ENCODE measurements around the gene ARID5B. TPM values are rescaled to one million over a fixed set of nuclear protein-coding genes. Genes with fewer than 3 reads are reported as not detected.

Gene ARID5B
- polyA plus RNA-seq, 1 of the 3 experiments (the other 2 are of a cell fraction), result 10.9 TPM

DNA sequence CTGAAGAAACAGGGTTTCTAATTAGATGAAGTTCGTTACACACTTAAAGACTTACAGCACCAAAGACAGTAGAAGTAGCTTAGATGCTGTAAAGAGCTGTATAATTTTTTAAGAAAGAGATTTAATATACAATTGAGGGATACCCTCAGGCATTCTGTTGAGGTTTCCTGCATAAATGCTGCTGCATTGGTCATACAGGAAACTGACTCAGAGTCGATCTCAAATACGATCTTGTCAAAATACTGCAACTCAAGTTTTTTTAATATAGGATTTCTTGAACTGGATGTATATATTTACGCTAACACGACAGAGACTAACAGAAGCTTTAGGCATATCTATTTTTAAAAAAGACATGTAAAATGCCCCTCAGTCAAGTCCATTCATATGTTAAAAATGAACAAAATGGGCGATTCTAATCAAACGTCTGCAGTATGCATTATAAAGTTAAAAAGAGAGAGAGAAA, 2.4 kb upstream of the ARID5B start:
- no peaks in the 10 kb centered on the region for H3K36me3 ChIP-seq (replicated peaks in 1 of 2; ENCODE audit: control insufficient read depth in 1 of 2, insufficient read depth in 2 of 2, low read length in 1 of 2)
- H2AFZ ChIP-seq (ENCODE audit: low read depth), result peak overlapping the region; percentile 92
- peaks cover 25% of the 10 kb centered on the region for H3F3A ChIP-seq (replicated peaks; ENCODE audit: insufficient read depth)
- H3K9me3 ChIP-seq, result no peaks in the 10 kb centered on the region
- peak overlapping the region; percentile 87 to 99 for H3K27ac ChIP-seq (ENCODE audit: low read depth in 2 of 2, low read length in 1 of 2)
- peak overlapping the region; percentile 87; the same call in 1 of the 2 replicates for H3K9ac ChIP-seq
- ChIA-PET POLR2A (interaction anchor here (0.8 kb wide), 1 partner anchor 102 kb away, joined by 4 read pairs; no protein-coding TSS in a partner anchor), CTCF (interaction anchor here (0.7 to 2.8 kb wide), 6 partner anchors 40 to 349 kb away, joined by 3 to 8 read pairs (median 3); no protein-coding TSS in a partner anchor)
- H3K4me1 ChIP-seq (ENCODE audit: control insufficient read depth in 1 of 2, insufficient read depth in 2 of 2, low read depth in 1 of 2, low read length in 1 of 2), result peaks cover 17 to 21% of the 10 kb centered on the region in 2 experiments; a peak in 3 of 4 replicates
- H3K4me2 ChIP-seq, result peak overlapping the region; percentile 91
- 3% methylated on average over 7 of the region's 7 CpGs for WGBS (ENCODE audit: low lambda C conversion rate)
- peak overlapping the region; percentile 67 to 84 for H3K4me3 ChIP-seq (ENCODE audit: low read depth in 2 of 2, low read length in 1 of 2)
- H3K79me2 ChIP-seq (ENCODE audit: insufficient read depth), result peaks cover 23% of the 10 kb centered on the region
- no peaks in the 10 kb centered on the region for H3K9me2 ChIP-seq
- H3K27me3 ChIP-seq (ENCODE audit: insufficient read depth), result no peaks in the 10 kb centered on the region
- DNase-seq, result peak; percentile 33
- H4K20me1 ChIP-seq (ENCODE audit: insufficient read depth), result no peaks in the 10 kb centered on the region
- TF ChIP-seq MEF2A (IDR thresholded peaks at IDR 0.05; ENCODE audit: borderline replicate concordance, low read depth), result peak; percentile 29; the same call in 1 of the 2 replicates
- no peak for TF ChIP-seq ELF1 (IDR thresholded peaks at IDR 0.05)
- no peak; the same call in 1 of the 2 replicates for TF ChIP-seq FOXM1 (IDR thresholded peaks at IDR 0.05; ENCODE audit: low read depth)
- peak in 1 of 2 experiments; percentile 75; a peak in 2 of 4 replicates for TF ChIP-seq EP300 (IDR thresholded peaks at IDR 0.05; ENCODE audit: borderline replicate concordance in 1 of 2, low read depth in 1 of 2, low read length in 1 of 2)
- TF ChIP-seq, protein P1, sequence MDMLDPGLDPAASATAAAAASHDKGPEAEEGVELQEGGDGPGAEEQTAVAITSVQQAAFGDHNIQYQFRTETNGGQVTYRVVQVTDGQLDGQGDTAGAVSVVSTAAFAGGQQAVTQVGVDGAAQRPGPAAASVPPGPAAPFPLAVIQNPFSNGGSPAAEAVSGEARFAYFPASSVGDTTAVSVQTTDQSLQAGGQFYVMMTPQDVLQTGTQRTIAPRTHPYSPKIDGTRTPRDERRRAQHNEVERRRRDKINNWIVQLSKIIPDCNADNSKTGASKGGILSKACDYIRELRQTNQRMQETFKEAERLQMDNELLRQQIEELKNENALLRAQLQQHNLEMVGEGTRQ (IDR thresholded peaks at IDR 0.05; ENCODE audit: borderline replicate concordance, low read depth, low read length), result no peak
- TF ChIP-seq FOXJ3 (CRISPR knock-in tag; IDR thresholded peaks at IDR 0.05), result no peak
- no peak for TF ChIP-seq RFX5 (IDR thresholded peaks at IDR 0.05; ENCODE audit: low read length)
- TF ChIP-seq TAF1 (IDR thresholded peaks at IDR 0.05; ENCODE audit: borderline replicate concordance, low read depth, low read length), result peak; percentile 47; the same call in 1 of the 2 replicates
- peak; percentile 93 for TF ChIP-seq JUND (IDR thresholded peaks at IDR 0.05)
- TF ChIP-seq, protein P2, sequence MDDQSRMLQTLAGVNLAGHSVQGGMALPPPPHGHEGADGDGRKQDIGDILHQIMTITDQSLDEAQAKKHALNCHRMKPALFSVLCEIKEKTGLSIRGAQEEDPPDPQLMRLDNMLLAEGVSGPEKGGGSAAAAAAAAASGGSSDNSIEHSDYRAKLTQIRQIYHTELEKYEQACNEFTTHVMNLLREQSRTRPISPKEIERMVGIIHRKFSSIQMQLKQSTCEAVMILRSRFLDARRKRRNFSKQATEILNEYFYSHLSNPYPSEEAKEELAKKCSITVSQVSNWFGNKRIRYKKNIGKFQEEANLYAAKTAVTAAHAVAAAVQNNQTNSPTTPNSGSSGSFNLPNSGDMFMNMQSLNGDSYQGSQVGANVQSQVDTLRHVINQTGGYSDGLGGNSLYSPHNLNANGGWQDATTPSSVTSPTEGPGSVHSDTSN (IDR thresholded peaks at IDR 0.05), result peak; percentile 77
- TF ChIP-seq, protein P3, sequence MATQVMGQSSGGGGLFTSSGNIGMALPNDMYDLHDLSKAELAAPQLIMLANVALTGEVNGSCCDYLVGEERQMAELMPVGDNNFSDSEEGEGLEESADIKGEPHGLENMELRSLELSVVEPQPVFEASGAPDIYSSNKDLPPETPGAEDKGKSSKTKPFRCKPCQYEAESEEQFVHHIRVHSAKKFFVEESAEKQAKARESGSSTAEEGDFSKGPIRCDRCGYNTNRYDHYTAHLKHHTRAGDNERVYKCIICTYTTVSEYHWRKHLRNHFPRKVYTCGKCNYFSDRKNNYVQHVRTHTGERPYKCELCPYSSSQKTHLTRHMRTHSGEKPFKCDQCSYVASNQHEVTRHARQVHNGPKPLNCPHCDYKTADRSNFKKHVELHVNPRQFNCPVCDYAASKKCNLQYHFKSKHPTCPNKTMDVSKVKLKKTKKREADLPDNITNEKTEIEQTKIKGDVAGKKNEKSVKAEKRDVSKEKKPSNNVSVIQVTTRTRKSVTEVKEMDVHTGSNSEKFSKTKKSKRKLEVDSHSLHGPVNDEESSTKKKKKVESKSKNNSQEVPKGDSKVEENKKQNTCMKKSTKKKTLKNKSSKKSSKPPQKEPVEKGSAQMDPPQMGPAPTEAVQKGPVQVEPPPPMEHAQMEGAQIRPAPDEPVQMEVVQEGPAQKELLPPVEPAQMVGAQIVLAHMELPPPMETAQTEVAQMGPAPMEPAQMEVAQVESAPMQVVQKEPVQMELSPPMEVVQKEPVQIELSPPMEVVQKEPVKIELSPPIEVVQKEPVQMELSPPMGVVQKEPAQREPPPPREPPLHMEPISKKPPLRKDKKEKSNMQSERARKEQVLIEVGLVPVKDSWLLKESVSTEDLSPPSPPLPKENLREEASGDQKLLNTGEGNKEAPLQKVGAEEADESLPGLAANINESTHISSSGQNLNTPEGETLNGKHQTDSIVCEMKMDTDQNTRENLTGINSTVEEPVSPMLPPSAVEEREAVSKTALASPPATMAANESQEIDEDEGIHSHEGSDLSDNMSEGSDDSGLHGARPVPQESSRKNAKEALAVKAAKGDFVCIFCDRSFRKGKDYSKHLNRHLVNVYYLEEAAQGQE (IDR thresholded peaks at IDR 0.05; ENCODE audit: low read depth, low read length), result no peak
- TF ChIP-seq, protein P4, sequence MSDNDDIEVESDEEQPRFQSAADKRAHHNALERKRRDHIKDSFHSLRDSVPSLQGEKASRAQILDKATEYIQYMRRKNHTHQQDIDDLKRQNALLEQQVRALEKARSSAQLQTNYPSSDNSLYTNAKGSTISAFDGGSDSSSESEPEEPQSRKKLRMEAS (IDR thresholded peaks at IDR 0.05; ENCODE audit: low read depth), result peak; percentile 40; the same call in 1 of the 2 replicates
- no peak for TF ChIP-seq SIN3A (IDR thresholded peaks at IDR 0.05; ENCODE audit: borderline replicate concordance, low read depth, low read length)
- TF ChIP-seq YY1 (IDR thresholded peaks at IDR 0.05; ENCODE audit: low read depth), result no peak
- TF ChIP-seq, protein P5, sequence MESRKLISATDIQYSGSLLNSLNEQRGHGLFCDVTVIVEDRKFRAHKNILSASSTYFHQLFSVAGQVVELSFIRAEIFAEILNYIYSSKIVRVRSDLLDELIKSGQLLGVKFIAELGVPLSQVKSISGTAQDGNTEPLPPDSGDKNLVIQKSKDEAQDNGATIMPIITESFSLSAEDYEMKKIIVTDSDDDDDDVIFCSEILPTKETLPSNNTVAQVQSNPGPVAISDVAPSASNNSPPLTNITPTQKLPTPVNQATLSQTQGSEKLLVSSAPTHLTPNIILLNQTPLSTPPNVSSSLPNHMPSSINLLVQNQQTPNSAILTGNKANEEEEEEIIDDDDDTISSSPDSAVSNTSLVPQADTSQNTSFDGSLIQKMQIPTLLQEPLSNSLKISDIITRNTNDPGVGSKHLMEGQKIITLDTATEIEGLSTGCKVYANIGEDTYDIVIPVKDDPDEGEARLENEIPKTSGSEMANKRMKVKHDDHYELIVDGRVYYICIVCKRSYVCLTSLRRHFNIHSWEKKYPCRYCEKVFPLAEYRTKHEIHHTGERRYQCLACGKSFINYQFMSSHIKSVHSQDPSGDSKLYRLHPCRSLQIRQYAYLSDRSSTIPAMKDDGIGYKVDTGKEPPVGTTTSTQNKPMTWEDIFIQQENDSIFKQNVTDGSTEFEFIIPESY (IDR thresholded peaks at IDR 0.05; ENCODE audit: borderline replicate concordance, low read depth), result no peak
- peak; percentile 81 for TF ChIP-seq TCF12 (IDR thresholded peaks at IDR 0.05)
- TF ChIP-seq, protein P6, sequence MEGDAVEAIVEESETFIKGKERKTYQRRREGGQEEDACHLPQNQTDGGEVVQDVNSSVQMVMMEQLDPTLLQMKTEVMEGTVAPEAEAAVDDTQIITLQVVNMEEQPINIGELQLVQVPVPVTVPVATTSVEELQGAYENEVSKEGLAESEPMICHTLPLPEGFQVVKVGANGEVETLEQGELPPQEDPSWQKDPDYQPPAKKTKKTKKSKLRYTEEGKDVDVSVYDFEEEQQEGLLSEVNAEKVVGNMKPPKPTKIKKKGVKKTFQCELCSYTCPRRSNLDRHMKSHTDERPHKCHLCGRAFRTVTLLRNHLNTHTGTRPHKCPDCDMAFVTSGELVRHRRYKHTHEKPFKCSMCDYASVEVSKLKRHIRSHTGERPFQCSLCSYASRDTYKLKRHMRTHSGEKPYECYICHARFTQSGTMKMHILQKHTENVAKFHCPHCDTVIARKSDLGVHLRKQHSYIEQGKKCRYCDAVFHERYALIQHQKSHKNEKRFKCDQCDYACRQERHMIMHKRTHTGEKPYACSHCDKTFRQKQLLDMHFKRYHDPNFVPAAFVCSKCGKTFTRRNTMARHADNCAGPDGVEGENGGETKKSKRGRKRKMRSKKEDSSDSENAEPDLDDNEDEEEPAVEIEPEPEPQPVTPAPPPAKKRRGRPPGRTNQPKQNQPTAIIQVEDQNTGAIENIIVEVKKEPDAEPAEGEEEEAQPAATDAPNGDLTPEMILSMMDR (IDR thresholded peaks at IDR 0.05), result no peak
- TF ChIP-seq FOSL2 (IDR thresholded peaks at IDR 0.05; ENCODE audit: borderline replicate concordance, low read depth), result peak; percentile 90
- TF ChIP-seq NRF1 (IDR thresholded peaks at IDR 0.05; ENCODE audit: low read depth, low read length), result no peak
- TF ChIP-seq RCOR1 (IDR thresholded peaks at IDR 0.05; ENCODE audit: low read length), result no peak
- TF ChIP-seq CHD2 (IDR thresholded peaks at IDR 0.05; ENCODE audit: low read length, partially characterized antibody), result no peak
- TF ChIP-seq GATA2 (CRISPR knock-in tag; IDR thresholded peaks at IDR 0.05), result peak; percentile 19
- TF ChIP-seq SMC3 (IDR thresholded peaks at IDR 0.05; ENCODE audit: low read depth, low read length), result no peak
- no peak for TF ChIP-seq TEAD4 (IDR thresholded peaks at IDR 0.05; ENCODE audit: borderline replicate concordance, insufficient read depth)
- peak; percentile 36; the same call in 1 of the 2 replicates for TF ChIP-seq NFIC (IDR thresholded peaks at IDR 0.05; ENCODE audit: borderline replicate concordance)
